Heart left ventricle (tissue), 13 donors: Measurements from ENCODE around the gene RCBTB1.

Experiments used
- POLR2A ChIP-seq, 2 donors: fragments of 450-650 bp; IDR thresholded peaks; one replicate each; pipeline ENCODE4 v1.6.1; 2017; ENCODE audit warnings: antibody characterized with exemption in 2 of 2, mild to moderate bottlenecking in 2 of 2, moderate library complexity in 2 of 2
- TF ChIP-seq, protein P1 (sequence below), 12 donors: fragments of 200-600 bp; sonication (generic) in 4 of 12; IDR thresholded peaks; one replicate each; pipeline versions ENCODE4 v1.5.0 to v1.8.0; 2018 to 2022; ENCODE audit warnings: antibody characterized with exemption in 12 of 12, mild to moderate bottlenecking in 5 of 12
- donor health status: ischemic (EF 13 %, LVEDD 7.1; RV severe dilation, severe dysfunction).
- donor health status: DM: no; HTN: yes; CAD: no.
- donor health status: DM: no; HTN: no; CAD: no.
- donor health status: ischemic (EF 25% LVEDD 6.9; RV normal size, moderate dysfunction).
- donor health status: ischemic (EF 25% LVEDD 5.7; RV mildly dilated, moderate dysfunction).
- donor health status: ischemic (EF 35%, LVEDD 5.7; RV mildly dilated, moderate dysfunction).
- donor health status: nonischemic (EF 11% LVEDD 7.7; RV severe dilation, severe dysfunction).
- donor health status: DM: yes; HTN: yes; CAD: no.
- donor health status: PGD.
- donor health status: ischemic (EF 29% LVEDD 5.4; RV normal size, mild dysfunction).
- donor health status: nonischemic (EF 23%, LVEDD 6.1; RV moderate dilation, normal function).

DNA sequence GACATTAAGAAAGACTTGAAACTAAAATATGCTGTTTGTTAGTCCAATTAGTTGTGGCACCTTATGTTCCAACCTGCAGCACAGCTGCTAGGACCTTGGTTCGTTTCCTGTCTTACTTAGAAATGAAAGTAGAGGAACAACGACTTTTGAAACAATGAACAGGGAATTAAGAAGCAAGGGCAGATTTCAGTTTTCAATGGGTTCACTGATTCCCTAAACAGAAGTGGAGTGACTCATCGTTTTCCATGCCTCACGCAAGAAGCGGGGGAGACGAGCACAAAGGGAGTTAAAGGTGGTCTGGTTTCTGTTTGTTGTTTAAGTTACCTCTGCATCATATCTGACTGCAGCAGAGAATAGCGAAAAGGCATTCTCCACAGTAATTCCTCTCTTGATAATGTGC lies 44.8 kb downstream of the RCBTB1 start:
- TF ChIP-seq, protein P1, sequence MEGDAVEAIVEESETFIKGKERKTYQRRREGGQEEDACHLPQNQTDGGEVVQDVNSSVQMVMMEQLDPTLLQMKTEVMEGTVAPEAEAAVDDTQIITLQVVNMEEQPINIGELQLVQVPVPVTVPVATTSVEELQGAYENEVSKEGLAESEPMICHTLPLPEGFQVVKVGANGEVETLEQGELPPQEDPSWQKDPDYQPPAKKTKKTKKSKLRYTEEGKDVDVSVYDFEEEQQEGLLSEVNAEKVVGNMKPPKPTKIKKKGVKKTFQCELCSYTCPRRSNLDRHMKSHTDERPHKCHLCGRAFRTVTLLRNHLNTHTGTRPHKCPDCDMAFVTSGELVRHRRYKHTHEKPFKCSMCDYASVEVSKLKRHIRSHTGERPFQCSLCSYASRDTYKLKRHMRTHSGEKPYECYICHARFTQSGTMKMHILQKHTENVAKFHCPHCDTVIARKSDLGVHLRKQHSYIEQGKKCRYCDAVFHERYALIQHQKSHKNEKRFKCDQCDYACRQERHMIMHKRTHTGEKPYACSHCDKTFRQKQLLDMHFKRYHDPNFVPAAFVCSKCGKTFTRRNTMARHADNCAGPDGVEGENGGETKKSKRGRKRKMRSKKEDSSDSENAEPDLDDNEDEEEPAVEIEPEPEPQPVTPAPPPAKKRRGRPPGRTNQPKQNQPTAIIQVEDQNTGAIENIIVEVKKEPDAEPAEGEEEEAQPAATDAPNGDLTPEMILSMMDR (IDR thresholded peaks at IDR 0.05) = no peak
- TF ChIP-seq POLR2A (IDR thresholded peaks at IDR 0.05) = no peak
